VCaP (cell line): Measurements from ENCODE around the gene WDPCP.

ENCODE experiments used
- H3K27ac ChIP-seq: fragments of 450-650 bp; 2 replicates; pipeline ENCODE4 v1.5.1; 2017
- TF ChIP-seq, protein P1 (sequence below): fragments of 450-650 bp; conservative IDR thresholded peaks from 2 replicates; pipeline ENCODE4 v1.5.1; 2017; ENCODE audit warnings: mild to moderate bottlenecking, moderate library complexity

Gene WDPCP

DNA sequence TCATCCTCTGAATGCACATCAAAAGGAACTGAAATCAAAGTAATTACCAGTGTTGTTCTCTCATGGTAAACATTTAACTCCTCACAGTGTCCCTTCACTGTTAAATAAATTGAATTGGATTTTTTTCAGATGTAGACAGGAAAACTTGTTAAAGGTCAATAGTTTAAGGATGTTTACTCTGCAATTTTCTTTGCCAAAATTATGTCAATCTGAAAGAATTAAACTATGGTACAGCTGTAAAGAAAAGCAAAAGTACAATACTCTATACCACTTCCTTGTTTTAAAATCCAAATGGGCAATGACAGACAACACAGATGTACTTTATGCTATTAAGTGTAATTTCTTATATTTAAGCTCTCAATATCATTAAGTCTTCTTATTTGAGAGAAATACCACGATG is 153.2 kb downstream of the WDPCP start:
- H3K27ac ChIP-seq = no peak overlapping the region
- TF ChIP-seq, protein P1, sequence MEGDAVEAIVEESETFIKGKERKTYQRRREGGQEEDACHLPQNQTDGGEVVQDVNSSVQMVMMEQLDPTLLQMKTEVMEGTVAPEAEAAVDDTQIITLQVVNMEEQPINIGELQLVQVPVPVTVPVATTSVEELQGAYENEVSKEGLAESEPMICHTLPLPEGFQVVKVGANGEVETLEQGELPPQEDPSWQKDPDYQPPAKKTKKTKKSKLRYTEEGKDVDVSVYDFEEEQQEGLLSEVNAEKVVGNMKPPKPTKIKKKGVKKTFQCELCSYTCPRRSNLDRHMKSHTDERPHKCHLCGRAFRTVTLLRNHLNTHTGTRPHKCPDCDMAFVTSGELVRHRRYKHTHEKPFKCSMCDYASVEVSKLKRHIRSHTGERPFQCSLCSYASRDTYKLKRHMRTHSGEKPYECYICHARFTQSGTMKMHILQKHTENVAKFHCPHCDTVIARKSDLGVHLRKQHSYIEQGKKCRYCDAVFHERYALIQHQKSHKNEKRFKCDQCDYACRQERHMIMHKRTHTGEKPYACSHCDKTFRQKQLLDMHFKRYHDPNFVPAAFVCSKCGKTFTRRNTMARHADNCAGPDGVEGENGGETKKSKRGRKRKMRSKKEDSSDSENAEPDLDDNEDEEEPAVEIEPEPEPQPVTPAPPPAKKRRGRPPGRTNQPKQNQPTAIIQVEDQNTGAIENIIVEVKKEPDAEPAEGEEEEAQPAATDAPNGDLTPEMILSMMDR = no peak

GRCh38 chr2:63434024-63435001 is 154.0 kb downstream of the WDPCP start:
- TF ChIP-seq, protein P1 = no peak

DNA sequence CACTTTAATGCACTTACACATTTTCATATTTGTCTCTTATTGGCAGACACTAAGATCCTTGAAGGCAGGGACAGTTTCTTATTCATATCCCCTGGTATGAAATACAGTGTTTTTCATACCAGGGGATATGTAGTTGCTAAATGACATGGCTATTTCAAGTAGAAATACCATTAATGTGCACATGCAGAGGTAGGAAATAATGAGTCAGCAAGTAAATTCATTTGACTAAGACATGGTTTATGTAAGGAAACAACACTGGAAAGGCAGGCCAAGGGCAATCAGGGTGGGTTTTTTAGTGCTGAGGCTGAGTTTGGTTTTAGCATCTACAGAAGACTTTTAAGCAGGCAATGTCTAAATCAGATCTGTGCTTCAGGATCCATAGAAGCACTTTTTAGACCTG is 155.9 kb downstream of the WDPCP start:
- H3K27ac ChIP-seq = no peak overlapping the region
- TF ChIP-seq, protein P1 = no peak

More at GRCh38 chr2:63434024-63435001, 154.0 kb downstream of the WDPCP start:
- H3K27ac ChIP-seq = no peak overlapping the region

GRCh38 chr2:63425606-63426005 is 162.7 kb downstream of the WDPCP start:
- no peak overlapping the region for H3K27ac ChIP-seq

DNA sequence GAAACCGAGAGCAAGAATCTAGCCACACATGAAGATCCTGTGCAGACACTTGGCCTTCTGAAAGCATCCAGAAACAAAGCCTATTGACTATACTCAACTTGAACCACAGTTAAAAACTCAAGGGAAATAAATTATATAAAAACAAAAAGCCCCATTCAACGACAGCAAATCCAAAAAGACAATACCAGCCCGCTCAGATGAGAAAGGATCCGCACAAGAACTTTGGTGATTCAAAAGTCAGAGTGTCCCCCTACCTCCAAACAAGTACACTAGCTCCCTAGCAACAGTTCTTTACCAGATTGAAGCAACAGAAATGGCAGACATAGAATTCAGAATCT is 163.2 kb downstream of the WDPCP start:
- no peak overlapping the region for H3K27ac ChIP-seq
- TF ChIP-seq, protein P1 = peak; percentile 9

More at GRCh38 chr2:63425606-63426005, 162.7 kb downstream of the WDPCP start:
- TF ChIP-seq, protein P1 = no peak

DNA sequence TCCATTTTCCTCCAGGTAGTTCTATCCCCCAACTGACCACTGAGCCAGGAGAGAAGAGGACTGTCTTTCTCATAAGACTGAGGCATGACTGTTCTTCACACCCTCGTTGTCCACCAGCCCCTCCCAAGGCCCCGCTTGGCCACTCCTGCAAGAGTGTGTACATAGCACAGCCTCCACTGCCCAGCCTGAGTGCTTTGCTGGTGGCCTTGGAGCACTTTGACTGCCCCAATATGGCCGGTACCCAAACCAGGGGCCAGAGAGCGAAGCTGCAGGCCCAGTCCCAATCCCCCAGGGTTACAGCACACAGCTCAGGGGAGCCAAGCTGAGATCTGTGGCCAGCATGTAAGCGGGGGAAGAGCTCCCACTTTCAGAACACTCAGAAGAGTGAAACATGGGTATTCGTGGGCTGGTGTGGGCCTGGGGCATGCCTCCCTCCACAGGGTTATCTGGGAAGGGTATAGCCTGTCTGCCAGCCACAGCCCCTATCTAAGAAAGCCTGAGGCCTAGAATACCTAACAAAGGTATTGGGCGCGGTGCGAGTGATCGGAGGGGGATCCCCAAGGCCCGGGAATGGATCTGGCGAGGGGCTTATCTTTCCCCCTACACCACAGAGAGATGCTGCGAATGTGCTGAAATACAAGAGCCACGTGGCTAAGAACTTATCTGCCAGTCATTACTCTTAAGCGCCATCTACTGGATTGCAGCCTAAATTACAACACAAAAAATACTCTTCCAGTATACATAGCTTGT is 163.8 kb downstream of the WDPCP start:
- H3K27ac ChIP-seq = no peak overlapping the region
- TF ChIP-seq, protein P1 = peak; percentile 57

- H3K27ac ChIP-seq = no peak overlapping the region
Measured at GRCh38 chr2:63422556-63422955, 165.7 kb downstream of the WDPCP start.

More at GRCh38 chr2:63422556-63422955, 165.7 kb downstream of the WDPCP start:
- TF ChIP-seq, protein P1 = no peak
